IMR-90 (cell line): ENCODE measurements around the gene EPB41L2. TPM values are rescaled to one million over a fixed set of nuclear protein-coding genes. Genes with fewer than 3 reads are reported as not detected.

Source experiments
- ATAC-seq: fragments of 200-7000 bp; cut with Tn5 transposase; 2 replicates; pipeline ENCODE4 v1.9.1; 2020; ENCODE audit warnings: low read depth, mild to moderate bottlenecking, moderate library complexity
- BruUV-seq: library from RNA; stranded (reverse); fragments of 400-500 nt; replicated peaks from 2 replicates; lab custom pipeline; 2021; lab: Mats Ljungman, UMichigan
- CTCF ChIA-PET: fragments of 300-600 bp; formaldehyde crosslinking; extraction: SDS; loops from one replicate; lab custom pipeline; 2021; ENCODE audit warnings: antibody characterized with exemption; lab: Yijun Ruan, JAX
- POLR2A ChIA-PET: fragments of 300-600 bp; sonication (Branson Sonifier 250); formaldehyde crosslinking; loops from one replicate; lab custom pipeline; 2022; ENCODE audit warnings: antibody characterized with exemption; ENCODE audit not compliant: unreplicated experiment; lab: Charles Lee
- DNase-seq: peaks from one replicate; pipeline ENCODE4 v3.0.0; 2013
- H2AFZ ChIP-seq: replicated peaks from 2 replicates; pipeline ENCODE3; 2013; ENCODE audit warnings: low read length, mild to moderate bottlenecking; ENCODE audit not compliant: poor library complexity
- H2AK5ac ChIP-seq: 2 replicates; pipeline ENCODE4 v1.6.1; 2013; ENCODE audit warnings: low read depth, low read length, inconsistent platforms
- H2AK9ac ChIP-seq: replicated peaks from 2 replicates; pipeline ENCODE3; 2013; ENCODE audit warnings: mild to moderate bottlenecking, low read depth, low read length, moderate library complexity; ENCODE audit not compliant: poor library complexity
- H2BK120ac ChIP-seq: 2 replicates; pipeline ENCODE4 v1.6.1; 2013; ENCODE audit warnings: low read depth, low read length, inconsistent platforms
- H2BK15ac ChIP-seq: 3 replicates; pipeline ENCODE4 v1.6.1; 2013; ENCODE audit warnings: low read depth, low read length, inconsistent platforms
- H2BK20ac ChIP-seq: 2 replicates; pipeline ENCODE4 v1.6.1; 2013; ENCODE audit warnings: low read depth, mild to moderate bottlenecking, inconsistent platforms, low read length, moderate library complexity
- H2BK5ac ChIP-seq: 2 replicates; pipeline ENCODE4 v1.6.1; 2013; ENCODE audit warnings: mild to moderate bottlenecking, low read depth, low read length, inconsistent platforms; ENCODE audit not compliant: poor library complexity, severe bottlenecking
- H3K14ac ChIP-seq: replicated peaks from 2 replicates; pipeline ENCODE4 v1.6.1; 2013; ENCODE audit warnings: low read depth, low read length, inconsistent platforms
- H3K18ac ChIP-seq: 2 replicates; pipeline ENCODE4 v1.6.1; 2013; ENCODE audit warnings: low read depth, low read length, control low read depth
- H3K23ac ChIP-seq: 2 replicates; pipeline ENCODE4 v1.6.1; 2013; ENCODE audit warnings: low read depth, low read length, inconsistent platforms
- H3K27ac ChIP-seq: 2 replicates; pipeline ENCODE4 v1.5.1; 2013; ENCODE audit warnings: mild to moderate bottlenecking, control low read depth, low read length; ENCODE audit not compliant: insufficient read depth
- H3K27me3 ChIP-seq: 2 replicates; pipeline ENCODE4 v1.6.1; 2013; ENCODE audit warnings: low read length; ENCODE audit not compliant: control insufficient read depth, insufficient read depth
- H3K36me3 ChIP-seq: 2 replicates; pipeline ENCODE4 v1.6.1; 2013; ENCODE audit warnings: low read length, mixed read lengths; ENCODE audit not compliant: control insufficient read depth, insufficient read depth
- H3K4ac ChIP-seq: 2 replicates; pipeline ENCODE4 v1.6.1; 2013; ENCODE audit warnings: low read depth, low read length, inconsistent platforms
- H3K4me1 ChIP-seq: 2 replicates; pipeline ENCODE4 v1.6.1; 2013; ENCODE audit warnings: low read length, mixed read lengths; ENCODE audit not compliant: control insufficient read depth, insufficient read depth
- H3K4me2 ChIP-seq: 2 replicates; pipeline ENCODE4 v1.6.1; 2013; ENCODE audit warnings: low read depth, mild to moderate bottlenecking, control low read depth, low read length, moderate library complexity
- H3K4me3 ChIP-seq: 2 replicates; pipeline ENCODE4 v1.5.1; 2013; ENCODE audit warnings: low read depth, mild to moderate bottlenecking, control low read depth, low read length, moderate library complexity; ENCODE audit not compliant: insufficient read depth
- H3K56ac ChIP-seq: 2 replicates; pipeline ENCODE4 v1.6.1; 2013; ENCODE audit warnings: low read length, inconsistent platforms; ENCODE audit not compliant: insufficient read depth; ENCODE audit errors: extremely low read depth
- H3K79me1 ChIP-seq, 2 experiments: 2 replicates each; pipeline ENCODE4 v1.6.1; 2013; ENCODE audit warnings: low read length in 2 of 2, inconsistent platforms in 1 of 2, low read depth in 1 of 2
- H3K9ac ChIP-seq: 2 replicates; pipeline ENCODE4 v1.6.1; 2013; ENCODE audit warnings: low read depth, low read length, control low read depth
- H3K9me1 ChIP-seq: 2 replicates; pipeline ENCODE4 v1.6.1; 2013; ENCODE audit warnings: low read length, inconsistent platforms; ENCODE audit not compliant: insufficient read depth
- H3K9me3 ChIP-seq: 2 replicates; pipeline ENCODE4 v1.6.1; 2013; ENCODE audit warnings: low read length; ENCODE audit not compliant: control insufficient read depth, insufficient read depth
- H4K20me1 ChIP-seq: 2 replicates; pipeline ENCODE4 v1.6.1; 2013; ENCODE audit warnings: low read length, inconsistent platforms; ENCODE audit not compliant: insufficient read depth
- H4K5ac ChIP-seq: 2 replicates; pipeline ENCODE4 v1.6.1; 2013; ENCODE audit warnings: mild to moderate bottlenecking, low read depth, low read length, control low read depth
- H4K8ac ChIP-seq, 2 experiments: 2 replicates each; pipeline ENCODE4 v1.6.1; 2013; ENCODE audit warnings: low read depth in 2 of 2, low read length in 2 of 2, control low read depth in 1 of 2, inconsistent platforms in 1 of 2
- H4K91ac ChIP-seq: 2 replicates; pipeline ENCODE4 v1.6.1; 2013; ENCODE audit warnings: low read depth, low read length, inconsistent platforms; ENCODE audit not compliant: insufficient read depth
- FOS ChIP-seq: fragments of 150-350 bp; IDR thresholded peaks from 2 replicates; pipeline ENCODE4 v1.6.1; 2016; ENCODE audit warnings: low read depth, low read length
- MAFK ChIP-seq: IDR thresholded peaks from 2 replicates; pipeline ENCODE4 v1.6.1; 2012; ENCODE audit warnings: low read depth, low read length, improper control_type of control experiment
- MAZ ChIP-seq: IDR thresholded peaks from 2 replicates; pipeline ENCODE4 v1.6.1; 2012; ENCODE audit warnings: low read depth, mild to moderate bottlenecking, low read length, improper control_type of control experiment, moderate library complexity, borderline replicate concordance
- MXI1 ChIP-seq: IDR thresholded peaks from 2 replicates; pipeline ENCODE4 v1.6.1; 2012; ENCODE audit warnings: low read depth, mild to moderate bottlenecking, low read length, moderate library complexity, borderline replicate concordance
- NFE2L2 ChIP-seq: fragments of 150-350 bp; IDR thresholded peaks from 2 replicates; pipeline ENCODE4 v1.6.1; 2016; ENCODE audit warnings: low read depth, mild to moderate bottlenecking, low read length
- POLR2A ChIP-seq: IDR thresholded peaks from 2 replicates; pipeline ENCODE4 v1.6.1; 2012; ENCODE audit warnings: mild to moderate bottlenecking, low read depth, low read length
- RCOR1 ChIP-seq: IDR thresholded peaks from 2 replicates; pipeline ENCODE4 v1.6.1; 2012; ENCODE audit warnings: mild to moderate bottlenecking, low read length, improper control_type of control experiment; ENCODE audit not compliant: insufficient replicate concordance
- RFX5 ChIP-seq: IDR thresholded peaks from 2 replicates; pipeline ENCODE4 v1.8.0; 2012; ENCODE audit warnings: low read depth, mild to moderate bottlenecking, low read length, moderate library complexity
- SMC3 ChIP-seq: fragments of 150-350 bp; IDR thresholded peaks from 2 replicates; pipeline ENCODE4 v1.6.1; 2016; ENCODE audit warnings: low read depth, mild to moderate bottlenecking, antibody characterized with exemption, low read length, moderate library complexity
- WGBS, 2 experiments: methylation state at CpG; one replicate each; pipeline versions ENCODE4 v1.1.5 to v1.1.7; 2013; ENCODE audit warnings: missing lambda C conversion rate in 2 of 2; ENCODE audit not compliant: insufficient read length in 1 of 2; ENCODE audit errors: extremely low coverage in 2 of 2; 5-methylcytosine and 5-hydroxymethylcytosine counted together
- dilution Hi-C: fragments of 300-500 bp; cut with HindIII; formaldehyde crosslinking; loops from one replicate; pipeline ENCODE4 v1.14.3; 2018; ENCODE audit warnings: low sequenced_read_pairs; ENCODE audit not compliant: unreplicated experiment
- in situ Hi-C: fragments of 300-500 bp; cut with MboI; formaldehyde crosslinking; loops from 3 replicates; pipeline ENCODE4 v1.14.3; 2019; ENCODE audit warnings: low sequenced_read_pairs, inconsistent platforms, mixed read lengths
- intact Hi-C: fragments of 100-400 bp; cut with micrococcal nuclease; formaldehyde crosslinking; loops from 2 replicates; pipeline ENCODE4 v1.10.0; 2022
- polyA plus RNA-seq, 3 experiments: library from polyadenylated mRNA; depleted of rRNA; stranded (reverse); fragments of >200 nt; gene quantifications; 2 replicates each; pipeline ENCODE4 v1.2.3, GENCODE V29; 2012; ENCODE audit warnings: low replicate concordance in 1 of 3
- total RNA-seq: library from RNA; depleted of rRNA; stranded (reverse); fragments of >200 nt; gene quantifications from 2 replicates; pipeline ENCODE4 v1.2.3, GENCODE V29; 2012
- TF ChIP-seq, protein P1 (sequence below): fragments of 150-350 bp; IDR thresholded peaks from 2 replicates; pipeline ENCODE4 v1.6.1; 2017; ENCODE audit warnings: mild to moderate bottlenecking, antibody characterized with exemption, low read length, low read depth

The EPB41L2 gene
- total and polyA plus RNA-seq, 2 of the 4 experiments (the other 2 are of a cell fraction), result 85.7 to 99.8 TPM

DNA sequence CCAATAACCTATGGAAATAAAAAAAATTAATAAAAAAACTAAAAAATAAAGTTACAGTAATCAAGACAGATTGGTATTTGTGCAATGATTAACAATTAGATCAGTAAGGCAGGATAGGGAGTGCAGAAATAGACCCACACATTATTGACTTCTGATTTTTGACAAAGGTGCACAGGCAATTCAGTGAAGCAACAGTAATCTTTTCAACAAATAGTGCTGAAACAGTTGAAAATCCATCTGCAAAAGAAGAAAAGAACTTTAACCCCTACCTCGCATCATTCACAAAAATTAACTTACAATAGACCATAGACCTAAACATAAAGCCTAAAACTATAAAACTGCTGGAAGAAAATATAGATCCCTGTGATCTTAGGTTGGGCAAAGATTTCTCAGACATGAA lies 240.3 kb downstream of the EPB41L2 start:
- no peak overlapping the region for H4K91ac ChIP-seq
- no peak for ATAC-seq
- no peak overlapping the region for H4K5ac ChIP-seq
- no peaks in the 10 kb centered on the region for H3K79me1 ChIP-seq
- no peak overlapping the region for H2AK5ac ChIP-seq
- H3K4me2 ChIP-seq, result no peak overlapping the region
- dilution Hi-C loops, result no loop called here
- DNase-seq, result no peak
- no peak overlapping the region for H2BK20ac ChIP-seq
- H3K9ac ChIP-seq, result no peak overlapping the region
- POLR2A ChIA-PET, result no interaction called here
- no CpG with 5 or more reads among the region's 1 CpG for WGBS, 2 experiments
- BruUV-seq, result no TSS peak
- H3K23ac ChIP-seq, result no peak overlapping the region
- H3K18ac ChIP-seq, result no peak overlapping the region
- H2AK9ac ChIP-seq, result no peak overlapping the region
- H3K9me1 ChIP-seq, result no peaks in the 10 kb centered on the region
- intact Hi-C loops, result no loop called here
- H3K4me3 ChIP-seq, result no peak overlapping the region
- H4K20me1 ChIP-seq, result no peaks in the 10 kb centered on the region
- TF ChIP-seq SMC3 (no peak), NFE2L2 (no peak), MAZ (no peak), POLR2A (no peak), MAFK (no peak), RCOR1 (no peak), FOS (no peak), MXI1 (no peak), RFX5 (no peak)
- TF ChIP-seq, protein P1, sequence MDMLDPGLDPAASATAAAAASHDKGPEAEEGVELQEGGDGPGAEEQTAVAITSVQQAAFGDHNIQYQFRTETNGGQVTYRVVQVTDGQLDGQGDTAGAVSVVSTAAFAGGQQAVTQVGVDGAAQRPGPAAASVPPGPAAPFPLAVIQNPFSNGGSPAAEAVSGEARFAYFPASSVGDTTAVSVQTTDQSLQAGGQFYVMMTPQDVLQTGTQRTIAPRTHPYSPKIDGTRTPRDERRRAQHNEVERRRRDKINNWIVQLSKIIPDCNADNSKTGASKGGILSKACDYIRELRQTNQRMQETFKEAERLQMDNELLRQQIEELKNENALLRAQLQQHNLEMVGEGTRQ, result no peak
- H3K4ac ChIP-seq, result no peak overlapping the region
- H3K27ac ChIP-seq, result no peak overlapping the region
- no peak overlapping the region for H2BK15ac ChIP-seq
- no peaks in the 10 kb centered on the region for H3K27me3 ChIP-seq
- no peak overlapping the region for H2AFZ ChIP-seq
- H3K4me1 ChIP-seq, result no peaks in the 10 kb centered on the region
- no peaks in the 10 kb centered on the region for H3K9me3 ChIP-seq
- no peak overlapping the region for H3K56ac ChIP-seq
- no peak overlapping the region for H2BK120ac ChIP-seq
- H3K14ac ChIP-seq, result no peak overlapping the region
- H4K8ac ChIP-seq, result no peak overlapping the region
- no peak overlapping the region for H2BK5ac ChIP-seq
- in situ Hi-C loops, result no loop called here
- CTCF ChIA-PET, result no interaction called here
- no peaks in the 10 kb centered on the region for H3K36me3 ChIP-seq
